HepG2 (cell line): Measurements from ENCODE around the gene COL4A2. TPM values are rescaled to one million over a fixed set of nuclear protein-coding genes. Genes with fewer than 3 reads are reported as not detected.

Experiments
- ATAC-seq: fragments of 200-7000 bp; cut with Tn5 transposase; 3 replicates; pipeline ENCODE4 v1.9.1; 2020; ENCODE audit warnings: mild to moderate bottlenecking, moderate library complexity
- BruUV-seq: library from RNA; stranded (reverse); fragments of 400-500 nt; replicated peaks from 2 replicates; lab custom pipeline; 2021; lab: Mats Ljungman, UMichigan
- CTCF ChIA-PET: fragments of 300-600 bp; formaldehyde crosslinking; extraction: SDS; loops from one replicate; lab custom pipeline; 2021; ENCODE audit warnings: low total read pairs, inconsistent platforms, low intra/inter-chr PET ratio; lab: Yijun Ruan, JAX
- POLR2A ChIA-PET: fragments of 350-600 bp; sonication (Branson Sonifier 250); formaldehyde crosslinking; loops from one replicate; lab custom pipeline; 2020; ENCODE audit warnings: antibody characterized with exemption, inconsistent platforms; lab: Yijun Ruan, JAX
- DNase-seq: peaks from one replicate; pipeline ENCODE4 v3.0.0-alpha.2; 2015; ENCODE audit warnings: low spot score
- FAIRE-seq: peaks from 3 replicates; lab custom pipeline; 2011; peaks lifted over from hg19 to GRCh38; lab: Jason Lieb, UNC
- H2AFZ ChIP-seq: one replicate; pipeline ENCODE4 v1.6.1; 2011; ENCODE audit warnings: low read length, inconsistent platforms
- H3K27ac ChIP-seq: fragments of 300-600 bp; 3 replicates; pipeline ENCODE4 v1.8.0; 2011; ENCODE audit warnings: mixed run types, mild to moderate bottlenecking, mixed read lengths, low read length, inconsistent platforms; ENCODE audit not compliant: insufficient read depth; ENCODE audit errors: extremely low read length
- H3K27me3 ChIP-seq, 2 experiments: fragments of 200-600 bp in 1 of 2; 2 replicates in 1 of 2; 3 replicates in 1 of 2; pipeline versions ENCODE4 v1.6.0 to v1.8.0; 2011; ENCODE audit warnings: low read length in 2 of 2, mild to moderate bottlenecking in 2 of 2, moderate library complexity in 2 of 2, inconsistent platforms in 1 of 2; ENCODE audit not compliant: insufficient read depth in 2 of 2, control insufficient read depth in 1 of 2
- H3K36me3 ChIP-seq, 2 experiments: fragments of 200-600 bp in 1 of 2; replicated peaks in 1 of 2; 2 replicates in 1 of 2; 3 replicates in 1 of 2; pipeline versions ENCODE4 v1.5.1 to v1.8.0; 2011; ENCODE audit warnings: low read length in 2 of 2, inconsistent platforms in 1 of 2; ENCODE audit not compliant: insufficient read depth in 2 of 2, control insufficient read depth in 1 of 2
- H3K4me1 ChIP-seq: 2 replicates; pipeline ENCODE4 v1.5.1; 2012; ENCODE audit warnings: low read length, inconsistent platforms; ENCODE audit not compliant: insufficient read depth
- H3K4me2 ChIP-seq: 2 replicates; pipeline ENCODE4 v1.6.0; 2011; ENCODE audit warnings: low read depth, low read length, inconsistent platforms
- H3K4me3 ChIP-seq, 3 experiments: fragments of 200-600 bp in 1 of 3; sonication (generic), shearing (Covaris generic) in 1 of 3; replicated peaks in 1 of 3; 2 replicates each; pipeline ENCODE4 v1.5.1; 2011 to 2016; ENCODE audit warnings: low read length in 3 of 3, inconsistent platforms in 2 of 3, low read depth in 2 of 3, mild to moderate bottlenecking in 2 of 3, control low read depth in 1 of 3, mixed read lengths in 1 of 3; ENCODE audit not compliant: insufficient read depth in 1 of 3
- H3K79me2 ChIP-seq: one replicate; pipeline ENCODE4 v1.6.1; 2011; ENCODE audit warnings: low read length, inconsistent platforms; ENCODE audit not compliant: insufficient read depth
- H3K9ac ChIP-seq: 2 replicates; pipeline ENCODE4 v1.6.0; 2011; ENCODE audit warnings: mild to moderate bottlenecking, low read depth, low read length, inconsistent platforms; ENCODE audit not compliant: insufficient read depth
- H3K9me3 ChIP-seq: 2 replicates; pipeline ENCODE4 v1.5.1; 2012; ENCODE audit warnings: mild to moderate bottlenecking, low read length
- H4K20me1 ChIP-seq: 2 replicates; pipeline ENCODE4 v1.6.0; 2011; ENCODE audit warnings: inconsistent platforms, mild to moderate bottlenecking, low read length, moderate library complexity; ENCODE audit not compliant: insufficient read depth
- CAMTA2 ChIP-seq: sonication (generic); formaldehyde crosslinking; IDR thresholded peaks from 2 replicates; pipeline ENCODE4 v1.4.0; 2020; ENCODE audit warnings: mild to moderate bottlenecking, missing genetic modification reagents, borderline replicate concordance
- MBNL3 ChIP-seq: fragments of 250-450 bp; sonication (Bioruptor Pico); conservative IDR thresholded peaks from 2 replicates; pipeline ENCODE4 v1.8.0; 2022; ENCODE audit warnings: mild to moderate bottlenecking, inconsistent platforms
- ZBTB8A ChIP-seq: sonication (generic); formaldehyde crosslinking; IDR thresholded peaks from 2 replicates; pipeline ENCODE4 v1.4.0; 2020; ENCODE audit warnings: mild to moderate bottlenecking, low read depth, missing genetic modification reagents, borderline replicate concordance
- ZMYM4 ChIP-seq: sonication (generic); formaldehyde crosslinking; IDR thresholded peaks from 2 replicates; pipeline ENCODE4 v1.8.1; 2023; ENCODE audit warnings: mild to moderate bottlenecking, missing genetic modification reagents
- ZNF235 ChIP-seq: sonication (generic); formaldehyde crosslinking; IDR thresholded peaks from 2 replicates; pipeline ENCODE4 v1.8.1; 2023; ENCODE audit warnings: mild to moderate bottlenecking, missing genetic modification reagents, borderline replicate concordance
- ZNF451 ChIP-seq: sonication (generic); formaldehyde crosslinking; IDR thresholded peaks from 2 replicates; pipeline ENCODE4 v1.5.0; 2020; ENCODE audit warnings: mild to moderate bottlenecking, missing genetic modification reagents
- ZNF720 ChIP-seq: sonication (generic); formaldehyde crosslinking; IDR thresholded peaks from 2 replicates; pipeline ENCODE4 v1.4.0; 2020; ENCODE audit warnings: missing genetic modification reagents
- ZNF772 ChIP-seq: sonication (generic); formaldehyde crosslinking; IDR thresholded peaks from 2 replicates; pipeline ENCODE4 v1.5.0; 2020; ENCODE audit warnings: mild to moderate bottlenecking, missing genetic modification reagents
- ZNF891 ChIP-seq: sonication (generic); formaldehyde crosslinking; IDR thresholded peaks from 2 replicates; pipeline ENCODE4 v1.5.0; 2020; ENCODE audit warnings: mild to moderate bottlenecking, missing genetic modification reagents
- WGBS: methylation state at CpG from one replicate; pipeline ENCODE4 v1.1.6; 2017; ENCODE audit warnings: low lambda C conversion rate; 5-methylcytosine and 5-hydroxymethylcytosine counted together
- in situ Hi-C: cut with HindIII; loops from 2 replicates; pipeline ENCODE4 v1.10.0; 2017; ENCODE audit warnings: low pct_unique_long_range_greater_than_20kb; ENCODE audit not compliant: extremely low pct_ligation_motif_present
- intact Hi-C: fragments of 100-400 bp; cut with micrococcal nuclease; formaldehyde crosslinking; loops from one replicate; pipeline ENCODE4 v1.10.0; 2022; ENCODE audit not compliant: unreplicated experiment
- polyA plus RNA-seq, 8 experiments: library from polyadenylated mRNA; depleted of rRNA in 3 of 8; stranded (reverse) in 7 of 8; unstranded in 1 of 8; fragments of >200 nt; fragmentation: Illumina TruSeq in 4 of 8; extraction: Trizol in 4 of 8; gene quantifications; 2 replicates each; pipeline versions ENCODE4 v1.2.1 to v1.2.3, GENCODE V29; 2011 to 2016; ENCODE audit warnings: low read depth in 4 of 8, missing spikeins in 1 of 8, mixed read lengths in 1 of 8; ENCODE audit not compliant: insufficient read depth in 1 of 8
- total RNA-seq, 5 experiments: library from RNA; depleted of rRNA; stranded (reverse); fragments of >200 nt; fragmentation: Illumina TruSeq; extraction: Trizol; gene quantifications; 2 replicates each; pipeline ENCODE4 v1.2.3, GENCODE V29; 2016; ENCODE audit warnings: low read depth in 1 of 5
- TF ChIP-seq, protein P1 (sequence below): sonication (generic); formaldehyde crosslinking; IDR thresholded peaks from 2 replicates; pipeline ENCODE4 v1.8.0; 2022; ENCODE audit warnings: mild to moderate bottlenecking, missing genetic modification reagents, moderate library complexity
- TF ChIP-seq, protein P2 (sequence below): sonication (generic); formaldehyde crosslinking; IDR thresholded peaks from 2 replicates; pipeline ENCODE4 v1.4.0; 2020; ENCODE audit warnings: missing genetic modification reagents, borderline replicate concordance
- TF ChIP-seq, protein P3 (sequence below): sonication (generic); formaldehyde crosslinking; IDR thresholded peaks from 2 replicates; pipeline ENCODE4 v1.4.0; 2020; ENCODE audit warnings: missing genetic modification reagents

Gene COL4A2
- total and polyA plus RNA-seq, 2 of the 13 experiments (the other 11 are each of a cell fraction or from before 2014, with no cell fraction given), result 0.22 to 1.9 TPM

DNA sequence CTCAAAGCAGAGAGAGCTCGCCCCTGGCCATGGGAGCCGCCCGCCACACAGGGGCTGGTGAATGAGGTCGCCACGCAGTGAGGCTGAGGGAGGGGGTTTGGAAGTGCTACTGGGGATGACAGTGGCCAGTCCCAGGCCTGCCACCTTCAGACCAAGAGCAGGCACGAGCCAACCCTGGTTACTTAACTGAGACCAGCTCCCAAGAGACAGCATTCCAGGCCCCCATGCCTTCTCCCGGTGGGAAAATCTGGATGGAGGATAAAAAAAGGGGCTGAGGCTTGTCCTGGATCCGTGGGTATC lies 211.1 kb downstream of the COL4A2 start:
- H4K20me1 ChIP-seq, result peaks cover 4% of the 10 kb centered on the region
- BruUV-seq, result no TSS peak
- peaks cover 5 to 24% of the 10 kb centered on the region in 2 experiments for H3K36me3 ChIP-seq
- no peaks in the 10 kb centered on the region for H3K27me3 ChIP-seq
- H3K27ac ChIP-seq, result no peak overlapping the region
- no peak overlapping the region for H3K9ac ChIP-seq
- POLR2A ChIA-PET, result no interaction called here
- DNase-seq (no peak), FAIRE-seq (no peak), ATAC-seq (no peak; the same call in 2 of the 3 replicates)
- TF ChIP-seq ZNF772 (no peak), ZNF720 (CRISPR knock-in tag) (no peak)
- TF ChIP-seq, protein P1, sequence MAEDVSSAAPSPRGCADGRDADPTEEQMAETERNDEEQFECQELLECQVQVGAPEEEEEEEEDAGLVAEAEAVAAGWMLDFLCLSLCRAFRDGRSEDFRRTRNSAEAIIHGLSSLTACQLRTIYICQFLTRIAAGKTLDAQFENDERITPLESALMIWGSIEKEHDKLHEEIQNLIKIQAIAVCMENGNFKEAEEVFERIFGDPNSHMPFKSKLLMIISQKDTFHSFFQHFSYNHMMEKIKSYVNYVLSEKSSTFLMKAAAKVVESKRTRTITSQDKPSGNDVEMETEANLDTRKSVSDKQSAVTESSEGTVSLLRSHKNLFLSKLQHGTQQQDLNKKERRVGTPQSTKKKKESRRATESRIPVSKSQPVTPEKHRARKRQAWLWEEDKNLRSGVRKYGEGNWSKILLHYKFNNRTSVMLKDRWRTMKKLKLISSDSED (CRISPR knock-in tag), result no peak
- CTCF ChIA-PET, result no interaction called here
- no peak overlapping the region for H2AFZ ChIP-seq
- H3K4me2 ChIP-seq, result no peak overlapping the region
- H3K4me1 ChIP-seq, result peaks cover 7% of the 10 kb centered on the region; the same call in 1 of the 2 replicates
- in situ Hi-C loops (no loop called here), intact Hi-C loops (no loop called here)
- no peaks in the 10 kb centered on the region for H3K9me3 ChIP-seq
- no peak overlapping the region for H3K4me3 ChIP-seq
- WGBS, result 97% methylated on average over 5 of the region's 8 CpGs
- H3K79me2 ChIP-seq, result no peaks in the 10 kb centered on the region

DNA sequence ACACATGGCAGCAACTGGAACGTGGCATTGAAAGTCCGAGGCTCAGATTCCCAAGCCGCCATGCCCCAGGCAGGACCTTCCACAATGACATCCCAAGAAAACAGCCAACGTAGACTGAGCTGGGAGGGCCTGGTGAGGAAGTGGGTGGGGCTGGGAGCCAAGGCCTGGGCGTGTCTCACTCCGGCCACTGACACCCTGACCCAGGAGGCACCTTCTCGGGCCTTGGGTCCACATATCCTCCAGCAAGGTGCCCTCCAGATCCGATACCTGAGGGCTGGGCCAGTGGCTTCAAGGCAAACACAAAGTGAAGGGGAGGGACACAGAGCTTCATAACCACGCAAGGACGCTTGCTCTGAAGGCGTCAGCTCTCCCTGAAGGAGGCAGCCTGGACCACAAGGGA lies 211.5 kb downstream of the COL4A2 start:
- H3K4me3 ChIP-seq, result no peak overlapping the region
- DNase-seq (no peak), FAIRE-seq (no peak), ATAC-seq (no peak)
- peaks cover 8 to 28% of the 10 kb centered on the region in 2 experiments for H3K36me3 ChIP-seq
- WGBS, result 97% methylated on average over 4 of the region's 11 CpGs
- H4K20me1 ChIP-seq, result peaks cover 4% of the 10 kb centered on the region
- intact Hi-C loops, result no loop called here
- no peak overlapping the region for H3K27ac ChIP-seq
- CTCF ChIA-PET, result no interaction called here
- no peak overlapping the region for H2AFZ ChIP-seq
- no peaks in the 10 kb centered on the region for H3K79me2 ChIP-seq
- no peak overlapping the region for H3K4me2 ChIP-seq
- BruUV-seq, result no TSS peak
- no peaks in the 10 kb centered on the region for H3K27me3 ChIP-seq
- POLR2A ChIA-PET, result interaction anchor here (1.2 kb wide), 1 partner anchor 9 kb away, joined by 3 read pairs; no protein-coding TSS in a partner anchor
- in situ Hi-C loops, result no loop called here
- H3K9me3 ChIP-seq, result no peaks in the 10 kb centered on the region
- H3K9ac ChIP-seq, result no peak overlapping the region
- H3K4me1 ChIP-seq, result peaks cover 7% of the 10 kb centered on the region; the same call in 1 of the 2 replicates
- TF ChIP-seq ZBTB8A (no peak), ZNF235 (CRISPR knock-in tag) (no peak), CAMTA2 (no peak), ZMYM4 (no peak), ZNF891 (CRISPR knock-in tag) (no peak), ZNF451 (CRISPR knock-in tag) (no peak), MBNL3 (CRISPR knock-in tag) (no peak)
- TF ChIP-seq, protein P2, sequence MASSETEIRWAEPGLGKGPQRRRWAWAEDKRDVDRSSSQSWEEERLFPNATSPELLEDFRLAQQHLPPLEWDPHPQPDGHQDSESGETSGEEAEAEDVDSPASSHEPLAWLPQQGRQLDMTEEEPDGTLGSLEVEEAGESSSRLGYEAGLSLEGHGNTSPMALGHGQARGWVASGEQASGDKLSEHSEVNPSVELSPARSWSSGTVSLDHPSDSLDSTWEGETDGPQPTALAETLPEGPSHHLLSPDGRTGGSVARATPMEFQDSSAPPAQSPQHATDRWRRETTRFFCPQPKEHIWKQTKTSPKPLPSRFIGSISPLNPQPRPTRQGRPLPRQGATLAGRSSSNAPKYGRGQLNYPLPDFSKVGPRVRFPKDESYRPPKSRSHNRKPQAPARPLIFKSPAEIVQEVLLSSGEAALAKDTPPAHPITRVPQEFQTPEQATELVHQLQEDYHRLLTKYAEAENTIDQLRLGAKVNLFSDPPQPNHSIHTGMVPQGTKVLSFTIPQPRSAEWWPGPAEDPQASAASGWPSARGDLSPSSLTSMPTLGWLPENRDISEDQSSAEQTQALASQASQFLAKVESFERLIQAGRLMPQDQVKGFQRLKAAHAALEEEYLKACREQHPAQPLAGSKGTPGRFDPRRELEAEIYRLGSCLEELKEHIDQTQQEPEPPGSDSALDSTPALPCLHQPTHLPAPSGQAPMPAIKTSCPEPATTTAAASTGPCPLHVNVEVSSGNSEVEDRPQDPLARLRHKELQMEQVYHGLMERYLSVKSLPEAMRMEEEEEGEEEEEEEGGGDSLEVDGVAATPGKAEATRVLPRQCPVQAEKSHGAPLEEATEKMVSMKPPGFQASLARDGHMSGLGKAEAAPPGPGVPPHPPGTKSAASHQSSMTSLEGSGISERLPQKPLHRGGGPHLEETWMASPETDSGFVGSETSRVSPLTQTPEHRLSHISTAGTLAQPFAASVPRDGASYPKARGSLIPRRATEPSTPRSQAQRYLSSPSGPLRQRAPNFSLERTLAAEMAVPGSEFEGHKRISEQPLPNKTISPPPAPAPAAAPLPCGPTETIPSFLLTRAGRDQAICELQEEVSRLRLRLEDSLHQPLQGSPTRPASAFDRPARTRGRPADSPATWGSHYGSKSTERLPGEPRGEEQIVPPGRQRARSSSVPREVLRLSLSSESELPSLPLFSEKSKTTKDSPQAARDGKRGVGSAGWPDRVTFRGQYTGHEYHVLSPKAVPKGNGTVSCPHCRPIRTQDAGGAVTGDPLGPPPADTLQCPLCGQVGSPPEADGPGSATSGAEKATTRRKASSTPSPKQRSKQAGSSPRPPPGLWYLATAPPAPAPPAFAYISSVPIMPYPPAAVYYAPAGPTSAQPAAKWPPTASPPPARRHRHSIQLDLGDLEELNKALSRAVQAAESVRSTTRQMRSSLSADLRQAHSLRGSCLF (CRISPR knock-in tag), result no peak
- TF ChIP-seq, protein P3, sequence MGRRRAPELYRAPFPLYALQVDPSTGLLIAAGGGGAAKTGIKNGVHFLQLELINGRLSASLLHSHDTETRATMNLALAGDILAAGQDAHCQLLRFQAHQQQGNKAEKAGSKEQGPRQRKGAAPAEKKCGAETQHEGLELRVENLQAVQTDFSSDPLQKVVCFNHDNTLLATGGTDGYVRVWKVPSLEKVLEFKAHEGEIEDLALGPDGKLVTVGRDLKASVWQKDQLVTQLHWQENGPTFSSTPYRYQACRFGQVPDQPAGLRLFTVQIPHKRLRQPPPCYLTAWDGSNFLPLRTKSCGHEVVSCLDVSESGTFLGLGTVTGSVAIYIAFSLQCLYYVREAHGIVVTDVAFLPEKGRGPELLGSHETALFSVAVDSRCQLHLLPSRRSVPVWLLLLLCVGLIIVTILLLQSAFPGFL (CRISPR knock-in tag), result no peak
